Measurements from ENCODE around the gene CRYBA4. TPM values are rescaled to one million over a fixed set of nuclear protein-coding genes. Genes with fewer than 3 reads are reported as not detected.

The CRYBA4 gene
- total and polyA plus RNA-seq, 2 of the 13 experiments (the other 11 are each of a cell fraction or from before 2014, with no cell fraction given), result not detected

DNA sequence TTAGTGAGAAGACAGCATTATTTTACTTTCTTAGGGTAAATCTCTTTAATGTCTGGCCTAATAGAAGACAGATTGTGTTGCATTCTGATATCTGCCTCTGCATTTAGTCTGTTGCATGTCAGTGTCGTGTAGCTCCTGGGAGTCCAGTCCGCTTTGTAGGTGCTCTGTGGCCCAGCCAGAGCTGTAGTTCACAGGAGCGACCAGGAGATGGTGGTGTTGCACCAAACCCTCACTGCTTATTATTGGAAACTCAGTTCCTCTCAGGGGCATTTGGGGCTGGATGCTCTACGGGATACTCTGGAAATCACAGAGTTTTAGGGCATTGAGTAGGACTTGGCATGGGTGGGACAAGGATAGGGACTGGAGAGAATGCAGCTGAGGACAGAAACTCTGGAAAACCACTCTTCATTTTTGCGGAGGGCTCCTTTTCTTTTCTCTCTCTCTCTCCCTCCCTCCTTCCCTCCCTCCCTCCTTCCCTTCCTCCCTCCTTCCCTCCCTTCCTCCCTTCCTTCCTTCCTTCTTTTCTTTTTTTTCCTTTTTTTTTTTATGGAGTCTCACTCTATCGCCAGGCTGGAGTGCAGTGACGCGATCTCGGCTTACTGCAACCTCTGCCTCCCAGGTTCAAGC, 57.4 kb downstream of the CRYBA4 start:
- intact Hi-C loops (cut with micrococcal nuclease; ENCODE audit: unreplicated experiment) (no loop called here), in situ Hi-C loops (cut with HindIII; ENCODE audit: extremely low pct_ligation_motif_present, low pct_unique_long_range_greater_than_20kb) (no loop called here)
- Histone ChIP-seq H3K4me2 (ENCODE audit: low read depth, low read length) (no peak overlapping the region), H3K4me3 (replicated peaks in 1 of 3; ENCODE audit: insufficient read depth in 1 of 3, low read depth in 2 of 3, low read length in 3 of 3) (no peak overlapping the region), H2AFZ (ENCODE audit: low read length) (no peak overlapping the region), H3K36me3 (replicated peaks in 1 of 2; ENCODE audit: control insufficient read depth in 1 of 2, insufficient read depth in 2 of 2, low read length in 2 of 2) (no peaks in the 10 kb centered on the region), H4K20me1 (ENCODE audit: insufficient read depth, low read length) (no peaks in the 10 kb centered on the region), H3K79me2 (ENCODE audit: insufficient read depth, low read length) (no peaks in the 10 kb centered on the region), H3K27me3 (ENCODE audit: control insufficient read depth in 1 of 2, insufficient read depth in 2 of 2, low read length in 2 of 2) (no peaks in the 10 kb centered on the region), H3K9me3 (ENCODE audit: low read length) (no peaks in the 10 kb centered on the region), H3K27ac (ENCODE audit: extremely low read length, insufficient read depth, low read length) (no peak overlapping the region), H3K4me1 (ENCODE audit: insufficient read depth, low read length) (no peaks in the 10 kb centered on the region), H3K9ac (ENCODE audit: insufficient read depth, low read depth, low read length) (no peak overlapping the region)
- FAIRE-seq, result peak; percentile 87
- DNase-seq (ENCODE audit: low spot score), result peak; percentile 43
- peak; percentile 86 for ATAC-seq
- WGBS (ENCODE audit: low lambda C conversion rate), result 61% methylated on average over 8 of the region's 9 CpGs
- BruUV-seq (replicated peaks), result no TSS peak
- CTCF ChIA-PET (ENCODE audit: low intra/inter-chr PET ratio, low total read pairs), result no interaction called here
- TF ChIP-seq HNRNPK (IDR thresholded peaks at IDR 0.05; ENCODE audit: low read depth, low read length, poor library complexity, severe bottlenecking), result peak; percentile 51
- TF ChIP-seq XRCC5 (optimal IDR thresholded peaks at IDR 0.05; ENCODE audit: low read length), result peak; percentile 58
- 0 out of 2 replicates have a peak, but pooled peaks have one; percentile 55 for TF ChIP-seq PCBP1 (IDR thresholded peaks at IDR 0.05; ENCODE audit: borderline replicate concordance, low read depth, low read length)
- TF ChIP-seq, protein P1, sequence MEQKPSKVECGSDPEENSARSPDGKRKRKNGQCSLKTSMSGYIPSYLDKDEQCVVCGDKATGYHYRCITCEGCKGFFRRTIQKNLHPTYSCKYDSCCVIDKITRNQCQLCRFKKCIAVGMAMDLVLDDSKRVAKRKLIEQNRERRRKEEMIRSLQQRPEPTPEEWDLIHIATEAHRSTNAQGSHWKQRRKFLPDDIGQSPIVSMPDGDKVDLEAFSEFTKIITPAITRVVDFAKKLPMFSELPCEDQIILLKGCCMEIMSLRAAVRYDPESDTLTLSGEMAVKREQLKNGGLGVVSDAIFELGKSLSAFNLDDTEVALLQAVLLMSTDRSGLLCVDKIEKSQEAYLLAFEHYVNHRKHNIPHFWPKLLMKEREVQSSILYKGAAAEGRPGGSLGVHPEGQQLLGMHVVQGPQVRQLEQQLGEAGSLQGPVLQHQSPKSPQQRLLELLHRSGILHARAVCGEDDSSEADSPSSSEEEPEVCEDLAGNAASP (CRISPR knock-in tag; IDR thresholded peaks at IDR 0.05; ENCODE audit: borderline replicate concordance), result no peak
- no peak for TF ChIP-seq CCAR2 (optimal IDR thresholded peaks at IDR 0.05; ENCODE audit: low read depth, low read length)
- TF ChIP-seq STAG1 (CRISPR knock-in tag; IDR thresholded peaks at IDR 0.05), result peak; percentile 68
- peak; percentile 37; the same call in 1 of the 2 replicates for TF ChIP-seq RAD21 (CRISPR knock-in tag; IDR thresholded peaks at IDR 0.05)
- TF ChIP-seq SMC3 (IDR thresholded peaks at IDR 0.05; ENCODE audit: low read length), result peak; percentile 63
- peak; percentile 80 for TF ChIP-seq CTCF (CRISPR knock-in tag; IDR thresholded peaks at IDR 0.05)
- POLR2A ChIA-PET, result no interaction called here

Small RNA genes within 50 kb of the gene (small RNA-seq; reads per million reads assigned to genes)
- gene RF01874 (ENCODE audit: insufficient read depth in 2 of 3, insufficient read length in 3 of 3, low read depth in 2 of 3, low replicate concordance in 1 of 3), result 0 reads per million in 3 experiments

Other genes starting within 250 kb of the CRYBA4 start
- gene ASPHD2, start 192.7 kb upstream of the CRYBA4 start, total RNA-seq (2016; rRNA removed; fragmentation: Illumina TruSeq; extraction: Trizol), result 0.04 TPM in 1 of 2 replicates, not detected in the other
- gene ASPHD2, start 192.7 kb upstream of the CRYBA4 start, polyA plus RNA-seq (2011; rRNA removed), result 0.04 TPM in 2 replicates
- gene HPS4, start 138.2 kb upstream of the CRYBA4 start, total RNA-seq (2016; rRNA removed; fragmentation: Illumina TruSeq; extraction: Trizol), result 29.7 and 34.0 TPM in 2 replicates
- 27.4 and 28.0 TPM in 2 replicates for gene HPS4, start 138.2 kb upstream of the CRYBA4 start, polyA plus RNA-seq (2011; rRNA removed)
- 36.6 and 56.5 TPM in 2 replicates for gene SRRD, start 138.1 kb upstream of the CRYBA4 start, total RNA-seq (2016; rRNA removed; fragmentation: Illumina TruSeq; extraction: Trizol)
- gene SRRD, start 138.1 kb upstream of the CRYBA4 start, polyA plus RNA-seq (2011; rRNA removed), result 21.8 and 22.8 TPM in 2 replicates
- gene TFIP11, start 109.5 kb upstream of the CRYBA4 start, total RNA-seq (2016; rRNA removed; fragmentation: Illumina TruSeq; extraction: Trizol), result 20.8 and 22.8 TPM in 2 replicates
- gene TFIP11, start 109.5 kb upstream of the CRYBA4 start, polyA plus RNA-seq (2011; rRNA removed), result 15.4 and 18.4 TPM in 2 replicates
- gene TPST2, start 31.8 kb upstream of the CRYBA4 start, total RNA-seq (2016; rRNA removed; fragmentation: Illumina TruSeq; extraction: Trizol), result 9.2 and 15.2 TPM in 2 replicates
- 23.8 and 29.5 TPM in 2 replicates for gene TPST2, start 31.8 kb upstream of the CRYBA4 start, polyA plus RNA-seq (2011; rRNA removed)
- not detected in 2 replicates for gene CRYBB1, start 3.9 kb upstream of the CRYBA4 start, total RNA-seq (2016; rRNA removed; fragmentation: Illumina TruSeq; extraction: Trizol)
- gene CRYBB1, start 3.9 kb upstream of the CRYBA4 start, polyA plus RNA-seq (2011; rRNA removed), result not detected in 2 replicates
- gene MIAT, start 35.6 kb downstream of the CRYBA4 start, total RNA-seq (2016; rRNA removed; fragmentation: Illumina TruSeq; extraction: Trizol), result 0.04 TPM in 1 of 2 replicates, not detected in the other
- gene MIAT, start 35.6 kb downstream of the CRYBA4 start, polyA plus RNA-seq (2011; rRNA removed), result under 0.01 TPM in 1 of 2 replicates, not detected in the other